Calu3 (cell line): ENCODE data around the gene ATP6V0E1. TPM values are rescaled to one million over a fixed set of nuclear protein-coding genes. Genes with fewer than 3 reads are reported as not detected.

ENCODE experiments used
- BruUV-seq: library from RNA; stranded (reverse); fragments of 400-500 nt; replicated peaks from 2 replicates; lab custom pipeline; 2021; lab: Mats Ljungman, UMichigan
- CTCF ChIA-PET: fragments of 300-600 bp; sonication (Branson Sonifier 250); formaldehyde crosslinking; loops from one replicate; lab custom pipeline; 2022; ENCODE audit warnings: antibody characterized with exemption; lab: Charles Lee
- DNase-seq: peaks from one replicate; pipeline ENCODE4 v3.0.0; 2022
- H3K27ac Mint-ChIP-seq: one replicate; pipeline ENCODE4 v1.8.0; 2022; ENCODE audit warnings: mixed read lengths; ENCODE audit not compliant: unreplicated experiment
- H3K27me3 Mint-ChIP-seq: one replicate; pipeline ENCODE4 v1.8.0; 2022; ENCODE audit warnings: mixed read lengths; ENCODE audit not compliant: unreplicated experiment
- H3K36me3 Mint-ChIP-seq: one replicate; pipeline ENCODE4 v1.8.0; 2022; ENCODE audit warnings: mild to moderate bottlenecking, moderate library complexity, mixed read lengths; ENCODE audit not compliant: insufficient read depth, unreplicated experiment
- H3K4me1 Mint-ChIP-seq: one replicate; pipeline ENCODE4 v1.8.0; 2022; ENCODE audit warnings: mild to moderate bottlenecking, low read depth, mixed read lengths; ENCODE audit not compliant: unreplicated experiment
- H3K4me3 Mint-ChIP-seq: one replicate; pipeline ENCODE4 v1.8.0; 2022; ENCODE audit warnings: mild to moderate bottlenecking, low read depth, moderate library complexity, mixed read lengths; ENCODE audit not compliant: unreplicated experiment
- H3K9me3 Mint-ChIP-seq: one replicate; pipeline ENCODE4 v1.8.0; 2022; ENCODE audit warnings: low read depth, mixed read lengths; ENCODE audit not compliant: unreplicated experiment
- intact Hi-C: fragments of 100-400 bp; cut with micrococcal nuclease; formaldehyde crosslinking; loops from one replicate; pipeline ENCODE4 v1.10.0; 2022; ENCODE audit not compliant: unreplicated experiment
- total RNA-seq: library from RNA; stranded (reverse); gene quantifications from 2 replicates; pipeline ENCODE4 v1.2.3, GENCODE V29; 2022
- TF ChIP-seq, protein P1 (sequence below): fragments of 200-600 bp; IDR thresholded peaks from one replicate; pipeline ENCODE4 v1.8.0; 2022; ENCODE audit warnings: antibody characterized with exemption; ENCODE audit not compliant: unreplicated experiment

ATP6V0E1 gene
- total RNA-seq, 1 experiment from 2014 or later: 261 TPM

DNA sequence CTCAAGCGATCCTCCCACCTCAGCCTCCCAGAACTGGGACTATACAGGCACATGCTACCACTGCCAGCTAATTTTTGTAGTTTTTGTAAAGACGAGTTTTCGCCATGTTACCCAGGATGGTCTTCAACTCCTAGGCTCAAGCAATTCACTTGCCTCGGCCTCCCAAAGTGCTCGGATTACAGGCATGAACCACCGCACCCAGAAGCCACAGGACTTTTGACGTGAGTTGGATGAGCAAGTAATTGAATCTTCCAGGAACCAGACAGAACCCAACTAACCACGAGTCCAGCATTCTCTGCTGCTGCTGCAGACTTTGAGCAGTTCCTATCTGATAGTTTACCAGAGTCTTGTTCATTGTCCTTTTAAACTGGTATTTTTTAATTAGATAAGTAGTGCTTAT is 9.6 kb upstream of the ATP6V0E1 start:
- TF ChIP-seq, protein P1, sequence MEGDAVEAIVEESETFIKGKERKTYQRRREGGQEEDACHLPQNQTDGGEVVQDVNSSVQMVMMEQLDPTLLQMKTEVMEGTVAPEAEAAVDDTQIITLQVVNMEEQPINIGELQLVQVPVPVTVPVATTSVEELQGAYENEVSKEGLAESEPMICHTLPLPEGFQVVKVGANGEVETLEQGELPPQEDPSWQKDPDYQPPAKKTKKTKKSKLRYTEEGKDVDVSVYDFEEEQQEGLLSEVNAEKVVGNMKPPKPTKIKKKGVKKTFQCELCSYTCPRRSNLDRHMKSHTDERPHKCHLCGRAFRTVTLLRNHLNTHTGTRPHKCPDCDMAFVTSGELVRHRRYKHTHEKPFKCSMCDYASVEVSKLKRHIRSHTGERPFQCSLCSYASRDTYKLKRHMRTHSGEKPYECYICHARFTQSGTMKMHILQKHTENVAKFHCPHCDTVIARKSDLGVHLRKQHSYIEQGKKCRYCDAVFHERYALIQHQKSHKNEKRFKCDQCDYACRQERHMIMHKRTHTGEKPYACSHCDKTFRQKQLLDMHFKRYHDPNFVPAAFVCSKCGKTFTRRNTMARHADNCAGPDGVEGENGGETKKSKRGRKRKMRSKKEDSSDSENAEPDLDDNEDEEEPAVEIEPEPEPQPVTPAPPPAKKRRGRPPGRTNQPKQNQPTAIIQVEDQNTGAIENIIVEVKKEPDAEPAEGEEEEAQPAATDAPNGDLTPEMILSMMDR: no peak

DNA sequence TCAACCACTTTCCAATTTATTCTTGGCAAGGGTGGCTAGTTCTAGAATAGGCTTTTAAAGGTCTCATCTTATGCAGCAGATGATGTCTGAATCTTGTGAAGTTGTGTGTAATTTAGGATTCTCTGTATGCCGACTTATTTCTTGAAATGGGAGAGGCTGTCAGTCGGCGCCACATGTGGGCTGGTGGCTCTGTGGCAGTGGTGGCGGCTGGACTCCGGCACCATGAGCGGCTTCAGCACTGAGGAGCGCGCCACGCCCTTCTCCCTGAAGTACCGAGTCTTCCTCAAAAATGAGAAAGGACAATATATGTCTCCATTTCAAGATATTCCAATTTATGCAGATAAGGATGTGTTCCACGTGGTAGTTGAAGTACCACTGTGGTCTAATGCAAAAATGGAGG is 8.3 kb upstream of the ATP6V0E1 start:
- H3K27me3 Mint-ChIP-seq: peaks cover 12% of the 10 kb centered on the region
- intact Hi-C loops: no loop called here
- TF ChIP-seq, protein P1: no peak
- H3K4me1 Mint-ChIP-seq: no peaks in the 10 kb centered on the region
- H3K27ac Mint-ChIP-seq: no peak overlapping the region
- no peaks in the 10 kb centered on the region for H3K9me3 Mint-ChIP-seq
- H3K36me3 Mint-ChIP-seq: no peaks in the 10 kb centered on the region
- no peak for DNase-seq
- CTCF ChIA-PET: interaction anchor here (0.7 kb wide), 1 partner anchor 268 kb away, joined by 3 read pairs; no protein-coding TSS in a partner anchor
- no peak overlapping the region for H3K4me3 Mint-ChIP-seq
- BruUV-seq: no TSS peak

More for the DNA sequence above, 9.6 kb upstream of the ATP6V0E1 start:
- H3K36me3 Mint-ChIP-seq: no peaks in the 10 kb centered on the region
- CTCF ChIA-PET: interaction anchor here (0.7 to 1.6 kb wide), 2 partner anchors 267 to 672 kb away, joined by 3 to 6 read pairs; no protein-coding TSS in a partner anchor
- peaks cover 12% of the 10 kb centered on the region for H3K27me3 Mint-ChIP-seq
- intact Hi-C loops: no loop called here
- no peak overlapping the region for H3K4me3 Mint-ChIP-seq
- H3K9me3 Mint-ChIP-seq: no peaks in the 10 kb centered on the region
- no peak overlapping the region for H3K27ac Mint-ChIP-seq
- H3K4me1 Mint-ChIP-seq: no peaks in the 10 kb centered on the region
- no peak for DNase-seq
- BruUV-seq: no TSS peak

DNA sequence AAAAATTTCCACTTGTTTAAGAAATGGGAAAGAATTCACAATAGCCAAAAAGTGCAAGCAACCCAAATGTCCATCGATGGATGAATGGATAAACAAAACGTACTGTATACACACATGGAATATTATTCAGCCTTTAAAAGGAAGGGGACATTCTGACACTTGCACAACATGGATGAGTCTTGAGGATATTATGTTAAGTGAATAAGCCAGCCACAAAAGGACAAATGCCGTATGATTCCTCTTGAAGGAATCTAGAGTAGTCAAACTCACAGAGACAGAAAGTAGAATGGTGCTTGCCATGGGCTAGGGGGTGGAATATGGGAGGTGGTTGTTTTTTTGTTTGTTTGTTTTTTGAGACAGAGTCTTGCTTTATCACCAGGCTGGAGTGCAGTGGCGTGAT is 3.8 kb upstream of the ATP6V0E1 start:
- DNase-seq: no peak
- TF ChIP-seq, protein P1: no peak
- Mint-ChIP-seq H3K36me3 (peaks cover 18% of the 10 kb centered on the region), H3K27ac (no peak overlapping the region), H3K4me1 (no peaks in the 10 kb centered on the region), H3K27me3 (peaks cover 12% of the 10 kb centered on the region), H3K9me3 (no peaks in the 10 kb centered on the region), H3K4me3 (no peak overlapping the region)
- intact Hi-C loops: loop anchor here (2.0 kb wide), 2 partner anchors 303 to 349 kb away; partner anchors contain the start of gene STC2
- CTCF ChIA-PET: interaction anchor here (1.6 kb wide), 1 partner anchor 273 kb away, joined by 6 read pairs; no protein-coding TSS in a partner anchor
- no TSS peak for BruUV-seq

DNA sequence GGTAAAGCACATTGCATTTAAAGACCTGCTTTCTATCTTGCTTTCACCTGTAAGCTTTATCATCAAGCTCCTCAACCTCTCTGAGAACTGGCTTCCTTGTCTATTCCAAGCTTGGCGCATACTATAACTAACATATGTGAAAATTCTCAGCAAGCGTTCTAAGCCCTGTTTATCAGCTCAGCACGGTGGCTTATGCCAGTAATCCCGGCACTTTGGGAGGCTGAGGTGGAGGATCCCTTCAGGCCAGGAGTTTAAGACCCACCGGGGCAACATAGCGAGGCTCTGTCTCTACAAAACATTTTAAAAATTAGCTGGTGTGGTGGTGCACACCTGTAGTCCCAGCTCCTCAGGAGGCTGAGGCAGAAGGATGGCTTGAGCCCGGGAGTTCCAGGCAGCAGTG is 1.6 kb upstream of the ATP6V0E1 start:
- Mint-ChIP-seq H3K36me3 (peaks cover 36% of the 10 kb centered on the region), H3K27ac (no peak overlapping the region), H3K27me3 (no peaks in the 10 kb centered on the region), H3K4me3 (no peak overlapping the region), H3K9me3 (no peaks in the 10 kb centered on the region), H3K4me1 (peaks cover 14% of the 10 kb centered on the region)
- TF ChIP-seq, protein P1: no peak
- intact Hi-C loops: no loop called here
- DNase-seq: no peak
- CTCF ChIA-PET: no interaction called here
- BruUV-seq: no TSS peak
